Anterior cingulate cortex (tissue), 58 donors: ENCODE measurements around the gene ACTL8.

Source experiments
- DNase-seq, 58 donors: peaks; one replicate each; lab custom pipeline; 2025; lab: John Stamatoyannopoulos, UW

The ACTL8 gene

GRCh38 chr1:17755120-17755519, at the start of gene ACTL8:
Gene ACTL8 (plus strand): TSS chr1:17755333. CDS start chr1:17823009, 67,676 bp downstream.
- DNase-seq, result no peak

- no peak for DNase-seq
These were observed 48.7 kb upstream of the ACTL8 start for GRCh38 chr1:17706445-17706844.

- no peak for DNase-seq
These were observed 45.2 kb upstream of the ACTL8 start for GRCh38 chr1:17709981-17710380.

GRCh38 chr1:17710889-17711576, 44.1 kb upstream of the ACTL8 start:
- DNase-seq, result no peak

GRCh38 chr1:17711577-17711910, 43.6 kb upstream of the ACTL8 start:
- DNase-seq, result no peak

GRCh38 chr1:17711941-17712340, 43.2 kb upstream of the ACTL8 start:
- peak in 1 of 58 donors; percentile 0 for DNase-seq

- no peak for DNase-seq
These were observed 41.1 kb upstream of the ACTL8 start for GRCh38 chr1:17713993-17714392.

- no peak for DNase-seq
These were observed 37.3 kb upstream of the ACTL8 start for GRCh38 chr1:17717594-17718535.

- no peak for DNase-seq
These were observed 35.3 kb upstream of the ACTL8 start for GRCh38 chr1:17719874-17720273.

GRCh38 chr1:17721444-17721843, 33.7 kb upstream of the ACTL8 start:
- DNase-seq, result no peak

- DNase-seq, result no peak
These were observed 31.4 kb upstream of the ACTL8 start for GRCh38 chr1:17723684-17724083.

- no peak for DNase-seq
These were observed 31.0 kb upstream of the ACTL8 start for GRCh38 chr1:17724150-17724549.

- no peak for DNase-seq
These were observed 29.9 kb upstream of the ACTL8 start for GRCh38 chr1:17725084-17725719.

- DNase-seq, result no peak
These were observed 29.1 kb upstream of the ACTL8 start for GRCh38 chr1:17725811-17726582.

GRCh38 chr1:17728123-17728712, 26.9 kb upstream of the ACTL8 start:
- no peak for DNase-seq

GRCh38 chr1:17729248-17729647, 25.9 kb upstream of the ACTL8 start:
- DNase-seq, result no peak

GRCh38 chr1:17729909-17730308, 25.2 kb upstream of the ACTL8 start:
- DNase-seq, result no peak

GRCh38 chr1:17731460-17731859, 23.7 kb upstream of the ACTL8 start:
- no peak for DNase-seq

- no peak for DNase-seq
These were observed 22.7 kb upstream of the ACTL8 start for GRCh38 chr1:17732475-17732874.

GRCh38 chr1:17733661-17734060, 21.5 kb upstream of the ACTL8 start:
- no peak for DNase-seq
